HG03066 (cell line): Measurements from ENCODE around the gene CD200R1L.
"Not testable (repeated sequence)": the region's sequence is repeated elsewhere in the genome, so short reads cannot be mapped to it uniquely, and the experiment has no call there.

Experiments
- ATAC-seq: cut with Tn5 transposase; IDR thresholded peaks from one replicate; pipeline ENCODE4 v1.9.1; 2021; ENCODE audit warnings: low read depth; ENCODE audit not compliant: unreplicated experiment

Gene CD200R1L

GRCh38 chr3:112846764-112847163 is at the start of gene CD200R1L:
CD200R1L (minus strand) TSS chr3:112846864; CDS start chr3:112829367, 17,497 bp downstream.
- ATAC-seq: no peak

DNA sequence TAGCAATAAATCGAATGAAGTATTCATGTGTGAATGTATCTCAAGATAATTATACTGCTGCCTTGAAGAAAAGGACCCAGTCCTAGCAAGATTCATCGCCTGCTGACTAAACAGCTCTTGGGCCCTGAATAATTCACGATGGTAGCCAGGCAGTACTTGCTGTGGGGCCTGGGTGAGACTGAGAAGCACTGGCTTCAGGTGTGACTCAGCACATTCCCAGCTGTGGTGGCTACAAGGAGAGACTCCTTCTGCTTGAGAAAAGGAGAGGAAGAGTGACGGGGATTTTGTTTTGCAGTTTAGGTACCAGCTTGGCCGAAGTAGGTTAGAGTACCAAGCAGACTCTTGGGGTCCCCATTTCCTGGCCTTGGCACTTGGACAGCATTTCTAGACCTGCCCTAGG is 47.6 kb upstream of the CD200R1L start:
- no peak for ATAC-seq

DNA sequence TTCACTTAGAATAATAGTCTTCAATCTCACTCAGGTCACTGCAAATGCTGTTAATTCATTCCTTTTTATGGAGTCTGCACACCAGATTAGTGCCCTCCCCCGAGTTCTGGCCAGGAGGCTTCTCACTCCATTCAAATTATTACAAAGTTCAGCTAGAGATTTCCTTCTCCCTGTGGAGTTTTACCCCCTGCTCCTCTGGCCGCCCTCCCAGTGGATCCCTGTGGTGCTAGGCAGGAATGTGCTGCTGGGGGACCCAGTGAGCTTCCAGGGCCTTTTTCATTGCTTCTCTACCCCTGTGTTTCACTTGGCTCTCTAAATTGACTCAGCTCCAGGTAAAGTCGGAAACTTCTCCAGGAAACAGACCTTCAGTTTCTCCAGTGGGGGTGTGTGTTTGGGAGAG is 42.7 kb upstream of the CD200R1L start:
- ATAC-seq: no peak

DNA sequence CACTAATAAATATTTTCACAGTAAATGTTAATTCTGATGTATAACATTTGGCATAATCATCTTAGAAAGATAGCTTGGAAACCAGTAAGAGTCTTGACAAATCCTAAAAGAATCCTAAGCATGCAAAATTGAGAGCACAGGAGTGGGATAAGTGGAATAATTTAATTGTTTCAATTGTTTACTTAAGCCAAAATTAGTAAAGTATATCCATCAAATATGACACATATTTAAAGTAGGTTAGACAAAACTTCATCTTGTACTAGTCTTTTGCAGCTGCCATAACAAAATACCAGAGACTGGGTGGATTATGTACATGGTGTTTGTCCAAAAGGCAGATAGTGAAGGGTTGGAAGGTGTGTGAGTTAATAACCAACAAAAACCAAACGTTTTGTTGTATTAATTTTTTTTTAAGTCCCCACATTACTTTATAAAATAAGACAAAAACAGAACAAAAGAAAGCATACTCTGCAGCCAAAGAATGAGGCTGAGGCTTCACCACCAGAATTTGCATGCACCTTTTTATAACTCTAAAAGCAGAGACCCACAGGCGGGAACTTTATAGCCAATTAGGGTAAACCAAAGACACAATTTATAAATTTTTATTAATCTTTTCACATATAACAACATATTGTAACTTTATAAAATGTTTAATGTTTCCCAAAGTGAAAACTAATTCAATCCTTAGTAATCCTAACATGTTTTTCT is 41.9 kb upstream of the CD200R1L start:
- ATAC-seq: no peak

DNA sequence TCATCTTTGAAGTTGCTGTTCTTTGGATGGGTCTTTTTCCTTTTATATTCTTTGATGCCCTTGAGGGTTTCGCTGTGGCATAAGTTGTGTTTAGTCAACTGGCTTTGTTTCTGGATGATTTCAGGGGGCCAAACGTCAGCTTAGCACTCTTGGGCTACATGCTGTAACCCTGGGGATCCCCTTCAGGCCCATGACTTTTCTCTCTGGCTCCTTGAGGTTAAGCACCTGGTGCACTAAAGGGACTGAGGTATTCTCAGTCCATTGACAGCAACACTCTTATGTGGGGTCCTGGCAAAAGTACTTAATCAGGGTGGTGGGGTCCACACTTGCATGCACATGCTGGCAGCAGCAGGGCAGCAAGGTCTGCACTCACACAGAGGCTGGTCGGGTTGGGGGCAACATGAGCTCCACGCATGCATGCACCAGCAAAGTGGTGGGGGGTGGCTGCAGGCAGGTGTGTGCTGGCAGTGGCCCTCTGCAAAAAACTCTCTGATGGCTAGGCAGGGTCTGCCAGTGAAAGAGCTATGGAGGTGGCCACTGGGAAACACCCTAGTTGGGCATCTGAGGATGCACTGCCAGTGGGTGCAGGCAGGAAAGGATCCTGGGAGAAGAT is 38.1 kb upstream of the CD200R1L start:
- ATAC-seq: no peak

DNA sequence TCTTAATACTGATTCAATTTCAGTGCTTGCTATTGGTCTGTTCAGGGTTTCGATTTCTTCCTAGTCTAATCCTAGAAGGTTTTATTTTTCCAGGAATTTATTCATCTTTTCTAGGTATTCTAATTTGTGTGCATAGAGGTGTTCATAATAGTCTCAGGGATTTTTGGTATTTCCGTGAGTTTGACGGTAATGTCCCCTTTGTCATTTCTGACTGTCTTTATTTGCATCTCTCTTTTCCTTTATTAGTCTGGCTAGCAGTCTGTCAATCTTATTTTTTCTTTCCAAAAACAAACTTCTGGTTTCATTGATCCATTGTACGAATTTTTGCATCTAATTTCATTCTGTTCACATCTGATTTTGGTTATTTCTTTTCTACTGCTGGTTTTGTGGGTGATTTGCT is 35.2 kb upstream of the CD200R1L start:
- ATAC-seq: no peak

DNA sequence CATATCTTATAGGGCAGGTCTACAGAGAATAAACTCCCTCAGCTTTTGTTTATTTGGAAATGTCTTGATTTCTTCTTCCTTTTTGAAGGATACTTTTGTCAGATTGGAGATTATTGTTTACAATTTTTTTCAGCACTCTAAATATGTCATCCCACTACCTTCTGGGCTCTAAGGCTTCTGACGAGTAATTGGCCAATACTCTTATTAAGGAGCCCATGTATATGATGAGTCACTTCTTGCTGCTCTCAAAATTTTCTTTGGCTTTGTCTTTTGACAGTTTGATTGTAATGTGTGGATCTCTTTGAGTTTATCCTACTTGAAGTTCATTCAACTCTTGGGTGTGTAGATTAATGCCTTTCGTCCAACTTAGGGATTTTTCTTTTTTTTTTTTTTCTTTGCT is 28.9 kb upstream of the CD200R1L start:
- ATAC-seq: no peak

- ATAC-seq: no peak
Observed at GRCh38 chr3:112874725-112875124, 28.1 kb upstream of the CD200R1L start.

GRCh38 chr3:112873632-112874031 is 27.0 kb upstream of the CD200R1L start:
- ATAC-seq: peak; percentile 77

GRCh38 chr3:112871735-112872134 is 25.1 kb upstream of the CD200R1L start:
- no peak for ATAC-seq

DNA sequence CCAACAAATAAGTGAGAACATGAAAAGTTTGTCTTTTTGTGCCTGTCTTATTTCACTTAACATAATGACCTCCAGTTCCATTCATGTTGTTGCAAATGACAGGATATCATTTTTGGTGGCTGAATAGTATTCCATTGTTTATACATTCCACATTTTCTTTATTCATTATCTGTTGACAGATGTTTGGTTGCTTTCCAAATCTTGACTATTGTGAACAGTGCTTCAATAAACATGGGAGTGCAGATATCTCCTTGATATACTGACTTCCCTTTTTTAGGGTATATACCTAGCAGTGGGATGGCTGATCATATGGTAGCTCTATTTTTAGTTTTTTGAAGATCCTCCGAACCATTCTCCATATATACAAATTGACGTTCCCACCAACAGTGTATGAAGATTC is 19.1 kb upstream of the CD200R1L start:
- ATAC-seq: no peak

DNA sequence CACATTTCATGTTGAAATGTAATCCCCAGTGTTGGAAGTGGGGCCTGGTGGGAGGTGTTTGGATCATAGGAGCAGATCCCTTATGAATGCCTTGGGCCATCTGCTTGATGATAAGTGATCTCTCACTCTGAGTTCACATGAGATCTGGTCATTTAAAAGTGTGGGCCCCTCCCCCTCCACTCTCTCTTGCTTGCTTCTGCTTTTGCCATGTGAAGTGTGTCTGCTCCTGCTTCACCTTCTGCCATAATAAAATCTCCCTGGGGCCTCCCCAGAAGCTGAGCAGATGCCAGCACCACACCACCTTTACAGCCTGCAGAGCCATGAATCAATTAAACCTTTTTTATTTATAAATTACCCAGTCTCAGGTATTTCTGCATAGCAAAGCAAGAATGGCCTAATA is 14.2 kb upstream of the CD200R1L start:
- no peak for ATAC-seq

DNA sequence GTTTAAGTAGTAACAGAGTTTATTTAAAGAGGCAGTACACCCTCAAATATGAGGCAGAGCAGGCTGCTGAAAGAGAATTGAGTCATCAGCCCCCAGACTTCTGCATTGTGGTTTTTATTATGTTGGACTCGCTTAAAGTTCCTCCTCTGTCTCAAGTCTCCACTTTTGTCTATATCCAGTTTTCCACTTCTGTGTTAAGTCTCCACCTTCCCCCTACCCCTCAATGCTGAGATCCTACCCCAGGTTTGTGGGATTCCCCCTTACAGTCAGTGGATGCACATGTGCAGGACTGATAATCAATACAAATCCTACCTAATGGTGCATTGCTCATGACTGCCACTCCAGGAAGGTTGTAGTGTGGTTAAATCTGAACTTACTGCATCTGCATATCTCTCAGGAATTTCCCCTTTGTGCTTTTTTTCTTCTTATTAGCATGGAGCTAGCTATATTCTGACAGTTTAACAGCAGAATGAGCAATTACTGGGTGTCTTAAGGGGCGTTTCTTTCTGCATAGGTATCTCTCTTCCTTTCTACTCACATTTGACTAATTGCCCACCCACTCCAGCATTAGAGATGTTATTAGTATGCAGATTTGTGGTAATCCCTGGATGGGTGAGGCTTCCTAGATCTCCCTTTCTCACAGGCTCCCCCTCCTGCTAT is 11.9 kb upstream of the CD200R1L start:
- no peak for ATAC-seq

- ATAC-seq: no peak
Observed at GRCh38 chr3:112857526-112857925, 10.9 kb upstream of the CD200R1L start.

- no peak for ATAC-seq
Observed at GRCh38 chr3:112856537-112856936, 9.9 kb upstream of the CD200R1L start.

DNA sequence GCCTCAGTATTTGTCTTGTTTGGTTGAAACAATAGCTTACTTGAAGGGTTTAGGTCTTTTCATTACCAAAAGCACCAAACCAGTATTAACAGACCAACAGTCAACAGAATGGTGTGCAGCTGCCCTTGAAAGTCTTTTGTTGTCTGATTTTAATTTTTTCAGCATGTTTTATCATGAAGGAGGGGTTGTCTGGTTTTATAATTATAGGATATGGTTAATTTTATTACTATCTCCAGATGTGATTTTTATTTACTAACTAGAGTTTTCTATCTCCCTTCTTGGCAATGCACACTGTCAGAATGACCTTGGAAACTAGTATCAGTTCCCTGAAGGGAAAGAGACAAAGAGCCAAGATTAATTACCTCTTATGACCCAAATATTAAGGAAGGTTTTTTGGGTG is 9.2 kb upstream of the CD200R1L start:
- no peak for ATAC-seq

DNA sequence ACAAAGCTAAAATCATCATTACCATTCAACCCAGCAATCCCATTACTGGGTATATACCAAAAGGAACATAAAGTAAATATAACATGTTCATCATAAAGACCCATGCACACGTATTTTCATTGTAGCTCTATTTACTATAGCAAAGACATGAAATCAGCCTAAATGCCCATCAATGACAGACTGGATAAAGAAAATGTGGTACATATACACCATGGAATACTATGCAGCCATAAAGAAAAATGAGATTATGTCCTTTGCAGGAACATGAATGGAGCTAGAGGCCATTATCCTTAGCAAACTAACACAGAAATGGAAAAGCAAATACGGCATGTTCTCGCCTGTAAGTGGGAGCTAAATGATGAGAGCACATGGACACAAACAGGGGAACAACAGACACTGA is 8.4 kb upstream of the CD200R1L start:
- not testable (repeated sequence) for ATAC-seq

DNA sequence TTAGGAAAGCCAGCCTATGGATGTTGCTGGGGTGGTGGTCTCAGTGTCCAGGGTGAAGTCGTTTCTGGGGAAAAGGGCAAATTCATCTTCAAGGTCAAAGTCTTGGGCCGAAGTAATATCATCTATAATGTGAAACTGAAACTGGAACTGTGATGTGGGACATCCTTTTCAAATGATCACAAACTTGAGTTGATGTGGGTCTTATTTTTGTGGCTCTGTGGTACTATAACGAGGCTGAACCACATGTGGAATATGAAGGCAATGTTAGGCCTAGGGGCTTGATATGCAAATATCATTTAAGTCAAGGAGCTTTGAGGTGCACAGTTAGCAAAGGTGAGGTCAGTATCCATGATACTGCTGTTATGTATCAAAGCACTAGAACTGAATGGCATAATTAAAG is 1.5 kb upstream of the CD200R1L start:
- ATAC-seq: no peak

GRCh38 chr3:112847692-112848091 is 1.0 kb upstream of the CD200R1L start:
- no peak for ATAC-seq

DNA sequence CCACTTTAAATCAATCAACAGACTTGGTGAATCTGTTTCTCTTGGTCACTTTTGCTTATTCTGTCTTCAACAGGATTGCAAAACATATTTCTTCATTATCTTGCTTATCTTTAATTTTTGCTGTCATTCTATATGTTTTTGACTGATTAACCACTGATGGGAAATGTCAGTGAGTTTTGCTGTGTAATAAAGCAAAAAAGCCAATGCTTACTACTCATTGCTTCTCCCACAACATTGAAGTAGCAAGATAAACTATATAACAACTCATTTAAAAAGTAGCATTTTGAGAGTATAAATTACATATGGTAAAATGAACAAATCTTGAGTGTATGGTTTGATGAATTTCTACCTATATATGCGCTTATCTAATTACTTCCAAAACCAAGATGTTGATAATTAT is 892 bp downstream of the CD200R1L start:
- ATAC-seq: no peak

GRCh38 chr3:112829046-112829445 is 17.6 kb downstream of the CD200R1L start:
- ATAC-seq: no peak
